Activated naive CD4-positive, alpha-beta T cell treated with anti-CD3 and anti-CD28 coated beads, Interleukin-2, amount 50 U/mL, for 24 hours (primary cell): ENCODE data around the gene DPP9.
A peak's percentile ranks its signal among the peaks of the same experiment; 100 is the strongest.
"Not testable (repeated sequence)": the region's sequence is repeated elsewhere in the genome, so short reads cannot be mapped to it uniquely, and the experiment has no call there.

Source experiments
- H3K27ac Mint-ChIP-seq: one replicate; pipeline ENCODE4 v1.8.0; 2021; ENCODE audit warnings: mild to moderate bottlenecking, mixed read lengths
- H3K27me3 Mint-ChIP-seq: one replicate; pipeline ENCODE4 v1.8.0; 2021; ENCODE audit warnings: mixed read lengths
- H3K36me3 Mint-ChIP-seq: one replicate; pipeline ENCODE4 v1.8.0; 2021; ENCODE audit warnings: mixed read lengths
- H3K4me1 Mint-ChIP-seq: one replicate; pipeline ENCODE4 v1.8.0; 2021; ENCODE audit warnings: mixed read lengths
- H3K4me3 Mint-ChIP-seq: one replicate; pipeline ENCODE4 v1.8.0; 2021; ENCODE audit warnings: mild to moderate bottlenecking, mixed read lengths
- H3K9me3 Mint-ChIP-seq: one replicate; pipeline ENCODE4 v1.8.0; 2021; ENCODE audit warnings: mixed read lengths

The DPP9 gene

DNA sequence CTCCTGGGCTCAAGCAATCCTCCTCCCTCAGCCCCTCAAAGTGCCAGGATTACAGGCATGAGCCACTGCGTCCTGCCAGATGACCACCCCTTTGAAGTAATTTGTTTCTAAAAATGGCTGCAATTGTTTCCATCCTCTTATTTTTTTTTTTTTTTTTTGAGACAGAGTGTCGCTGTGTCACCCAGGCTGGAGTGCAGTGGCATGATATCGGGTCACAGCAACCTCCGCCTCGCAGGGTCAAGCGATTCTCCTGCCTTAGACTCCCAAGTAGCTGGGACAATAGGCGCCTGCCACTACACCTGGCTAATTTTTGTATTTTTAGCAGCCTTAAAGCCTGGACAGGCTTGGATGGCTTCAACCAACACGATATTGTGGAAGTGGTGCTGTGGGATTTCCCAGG, 22.3 kb upstream of the DPP9 start:
- Mint-ChIP-seq H3K27ac (no peak overlapping the region), H3K4me3 (no peak overlapping the region), H3K36me3 (no peaks in the 10 kb centered on the region), H3K27me3 (peaks cover 11% of the 10 kb centered on the region), H3K9me3 (no peaks in the 10 kb centered on the region), H3K4me1 (no peaks in the 10 kb centered on the region)

DNA sequence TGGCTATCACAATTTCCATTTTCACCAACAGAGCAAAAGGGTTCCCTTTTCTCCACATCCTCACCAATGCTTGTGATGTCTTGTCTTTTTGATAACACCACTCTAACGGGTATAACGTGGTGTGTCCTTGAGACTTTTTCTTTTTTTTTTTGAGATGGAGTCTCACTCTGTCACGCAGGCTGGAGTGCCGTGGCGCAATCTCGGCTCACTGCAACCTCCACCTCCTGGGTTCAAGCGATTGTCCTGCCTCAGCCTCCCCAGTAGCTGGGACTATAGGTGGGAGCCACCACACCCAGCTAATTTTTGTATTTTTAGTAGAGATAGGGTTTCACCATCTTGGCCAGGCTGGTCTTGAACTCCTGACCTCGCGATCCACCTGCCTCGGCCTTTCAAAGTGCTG, 21.5 kb upstream of the DPP9 start:
- H3K9me3 Mint-ChIP-seq, H3K4me3 Mint-ChIP-seq, H3K36me3 Mint-ChIP-seq, H3K4me1 Mint-ChIP-seq, H3K27ac Mint-ChIP-seq: not testable (repeated sequence)
- H3K27me3 Mint-ChIP-seq, result peaks cover 11% of the 10 kb centered on the region

DNA sequence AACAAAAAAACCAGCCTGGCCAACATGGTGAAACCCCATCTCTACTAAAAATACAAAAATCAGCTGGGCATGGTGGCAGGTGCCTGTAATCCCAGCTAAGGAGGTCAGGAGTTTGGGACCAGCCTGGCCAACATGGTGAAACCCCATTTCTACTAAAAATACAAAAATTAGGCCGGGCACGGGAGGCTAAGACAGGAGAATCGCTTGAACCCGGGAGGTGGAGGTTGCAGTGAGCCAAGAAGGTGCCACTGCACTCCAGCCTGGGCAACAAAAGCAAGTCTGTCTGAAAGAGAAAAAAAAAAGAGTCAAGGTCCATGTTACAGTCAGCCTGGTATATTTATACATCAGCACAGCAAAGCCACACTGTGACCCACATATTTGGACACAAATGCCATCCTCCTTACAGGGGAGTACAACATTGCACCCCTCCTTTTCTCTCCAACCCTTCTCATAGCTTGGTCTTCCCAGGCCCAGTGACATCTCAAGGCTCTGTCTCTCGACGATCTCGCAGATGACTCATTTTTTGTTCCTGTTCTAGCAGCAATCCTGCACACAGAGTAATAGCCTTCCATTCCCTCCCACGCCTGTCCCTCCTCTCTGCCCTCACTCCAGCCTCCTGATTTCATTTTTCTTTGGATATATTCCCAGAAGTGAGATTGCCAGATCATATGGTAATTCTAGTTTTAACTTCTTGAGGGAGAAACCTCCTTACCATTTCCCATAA, 21.0 kb upstream of the DPP9 start:
- Mint-ChIP-seq H3K9me3 (no peaks in the 10 kb centered on the region), H3K4me1 (no peaks in the 10 kb centered on the region), H3K27me3 (peaks cover 9% of the 10 kb centered on the region), H3K4me3 (no peak overlapping the region), H3K36me3 (no peaks in the 10 kb centered on the region), H3K27ac (no peak overlapping the region)

DNA sequence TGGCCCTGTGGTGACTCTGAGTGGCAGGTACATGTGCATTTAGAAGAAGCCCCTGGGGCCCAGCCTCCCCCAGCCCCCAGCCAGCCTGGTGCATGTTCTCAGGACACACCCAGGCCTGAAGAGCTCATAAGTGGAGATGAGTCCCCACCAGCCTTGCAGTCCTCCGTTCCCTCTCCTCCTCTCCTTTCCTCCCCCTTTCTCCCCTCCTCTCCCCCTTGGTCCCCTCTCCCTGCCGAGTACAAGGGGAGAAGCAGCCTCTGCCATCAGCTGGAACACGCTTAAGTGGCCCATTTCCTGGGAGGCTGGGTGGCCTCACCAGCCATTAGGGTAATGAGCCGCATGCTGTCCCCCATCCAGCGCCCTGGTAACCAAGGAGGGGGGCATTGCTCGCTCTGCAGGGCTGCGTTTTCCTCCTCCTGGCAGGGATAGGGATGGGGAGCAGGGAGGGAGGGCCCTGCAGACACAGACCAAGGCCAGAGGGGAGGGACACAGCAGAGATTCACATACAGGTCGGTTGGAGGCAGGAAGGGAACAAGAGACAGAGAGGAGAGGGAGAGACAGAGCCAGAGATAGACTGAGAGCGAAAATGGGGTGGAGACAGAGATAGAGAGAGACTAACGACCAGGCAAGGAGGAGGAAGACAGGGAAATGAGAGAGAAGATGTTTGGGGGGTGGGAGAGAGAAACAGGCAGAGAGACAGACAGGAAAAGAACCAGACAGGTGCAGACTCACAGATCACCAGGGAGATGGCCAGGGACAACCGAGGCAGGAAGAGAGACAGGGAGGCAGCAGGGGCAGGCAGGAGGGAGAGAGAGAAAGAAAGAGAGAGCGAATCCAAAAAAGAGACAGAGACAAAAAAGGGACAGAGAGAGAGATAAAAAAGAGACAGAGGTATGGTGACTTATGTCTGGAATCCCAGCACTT, 19.3 kb upstream of the DPP9 start:
- H3K4me3 Mint-ChIP-seq, result no peak overlapping the region
- H3K9me3 Mint-ChIP-seq, result no peaks in the 10 kb centered on the region
- H3K36me3 Mint-ChIP-seq, result no peaks in the 10 kb centered on the region
- H3K27me3 Mint-ChIP-seq, result peaks cover 7% of the 10 kb centered on the region
- H3K4me1 Mint-ChIP-seq, result no peaks in the 10 kb centered on the region
- no peak overlapping the region for H3K27ac Mint-ChIP-seq

DNA sequence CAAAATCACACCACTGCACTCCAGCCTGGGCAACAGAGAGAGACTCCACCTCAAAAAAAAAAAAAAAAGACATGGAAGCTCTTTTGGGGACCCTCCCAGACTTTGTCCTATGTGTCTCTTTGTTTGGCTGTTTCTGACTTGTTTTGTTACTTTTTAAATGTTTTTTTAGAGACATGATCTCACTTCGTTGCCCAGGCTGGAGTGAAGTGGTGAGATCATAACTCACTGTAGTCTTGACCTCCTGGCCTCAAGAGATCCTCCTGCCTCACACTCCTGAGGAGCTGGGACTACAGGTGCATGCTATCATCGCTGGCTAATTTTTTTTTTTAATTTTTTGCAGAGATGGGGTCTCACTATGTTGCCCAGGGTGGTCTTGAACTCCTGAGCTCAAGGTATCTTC, 16.4 kb upstream of the DPP9 start:
- Mint-ChIP-seq H3K27me3 (peaks cover 4% of the 10 kb centered on the region), H3K4me3 (no peak overlapping the region), H3K36me3 (no peaks in the 10 kb centered on the region), H3K4me1 (no peaks in the 10 kb centered on the region), H3K9me3 (no peaks in the 10 kb centered on the region), H3K27ac (no peak overlapping the region)

DNA sequence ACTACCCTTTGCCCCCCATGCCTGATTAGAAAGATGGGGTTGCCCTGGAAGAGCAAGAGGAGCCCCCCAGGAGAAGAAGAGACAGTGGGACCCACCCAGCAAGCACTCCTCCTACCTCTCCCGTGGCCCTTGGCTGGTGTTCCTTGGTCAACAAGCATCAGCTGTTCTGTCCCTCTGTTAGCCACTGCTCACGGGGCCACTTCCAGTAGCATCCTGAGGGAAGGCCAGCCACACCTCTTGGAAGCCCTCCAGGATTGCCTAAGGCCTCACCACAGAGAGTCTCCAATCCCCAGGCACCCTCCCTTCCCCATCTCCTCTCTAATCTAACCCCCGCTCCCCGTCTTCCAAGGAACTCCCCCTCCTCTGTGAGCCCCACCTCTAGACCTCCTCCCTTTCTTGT, 15.1 kb upstream of the DPP9 start:
- peaks cover 4% of the 10 kb centered on the region for H3K27me3 Mint-ChIP-seq
- no peak overlapping the region for H3K27ac Mint-ChIP-seq
- H3K36me3 Mint-ChIP-seq, result no peaks in the 10 kb centered on the region
- H3K9me3 Mint-ChIP-seq, result no peaks in the 10 kb centered on the region
- no peaks in the 10 kb centered on the region for H3K4me1 Mint-ChIP-seq
- no peak overlapping the region for H3K4me3 Mint-ChIP-seq

DNA sequence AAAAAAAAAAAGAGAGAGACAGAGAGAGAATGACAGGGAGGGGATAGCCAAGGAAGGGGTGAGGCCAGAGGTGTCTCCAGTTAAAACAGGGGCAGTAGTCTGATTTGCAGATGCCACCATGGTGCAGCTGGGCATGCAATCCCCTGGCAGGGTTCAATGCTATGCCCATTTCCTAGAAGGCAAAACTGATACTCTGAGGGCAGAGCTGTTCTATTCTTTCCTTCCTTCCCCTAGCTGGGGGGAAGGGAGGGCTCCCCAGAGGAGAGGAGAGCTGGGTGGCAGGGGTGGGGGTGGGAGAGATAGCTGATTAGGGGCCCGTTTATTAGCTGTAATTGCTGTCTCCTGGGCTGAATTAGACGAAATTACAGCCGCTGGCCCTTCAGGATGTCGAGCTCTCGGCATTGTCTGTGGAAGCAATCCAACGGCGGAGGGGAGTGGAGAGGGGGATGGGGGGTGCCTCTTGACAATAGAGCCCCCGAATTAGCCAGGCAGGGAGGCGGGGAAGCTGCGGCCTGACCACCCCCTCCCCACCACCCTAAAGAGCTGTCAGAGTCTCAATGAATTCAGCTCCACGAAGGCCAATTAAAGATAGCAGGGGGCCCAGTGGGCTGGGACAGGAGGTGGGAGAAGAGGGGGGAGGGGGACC, 14.4 kb upstream of the DPP9 start:
- no peaks in the 10 kb centered on the region for H3K36me3 Mint-ChIP-seq
- no peaks in the 10 kb centered on the region for H3K9me3 Mint-ChIP-seq
- H3K4me1 Mint-ChIP-seq, result no peaks in the 10 kb centered on the region
- H3K27me3 Mint-ChIP-seq, result peaks cover under 1% of the 10 kb centered on the region
- H3K4me3 Mint-ChIP-seq, result no peak overlapping the region
- H3K27ac Mint-ChIP-seq, result no peak overlapping the region

DNA sequence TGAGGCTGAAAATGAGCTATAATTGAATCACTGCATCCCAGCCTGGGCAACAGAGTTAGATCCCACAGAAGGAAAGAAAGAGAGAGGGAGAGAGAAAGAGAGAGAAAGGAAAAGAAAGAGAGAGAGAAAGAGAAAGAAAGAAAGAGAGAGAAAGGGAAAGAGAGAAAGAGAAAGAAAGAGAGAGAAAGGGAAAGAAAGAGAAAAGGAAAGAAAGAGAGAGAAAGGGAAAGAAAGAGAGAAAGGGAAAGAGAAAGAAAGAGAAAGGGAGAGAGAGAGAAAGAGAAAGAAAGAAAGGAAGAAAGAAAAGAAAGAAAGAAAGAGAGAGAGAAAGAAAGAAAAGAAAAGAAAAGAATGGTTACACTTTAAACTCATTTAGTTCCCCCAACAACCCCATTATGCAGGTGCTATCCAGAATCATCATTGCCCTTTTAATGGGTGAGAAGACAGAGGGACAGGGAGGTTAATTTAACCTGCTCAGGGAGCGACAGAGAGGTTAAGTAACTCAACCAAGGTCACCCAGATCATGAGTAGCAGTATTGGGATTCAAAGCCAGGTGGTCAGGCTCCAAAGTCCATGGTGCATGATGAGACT, 10.2 kb upstream of the DPP9 start:
- Mint-ChIP-seq H3K4me3 (no peak overlapping the region), H3K4me1 (peaks cover 5% of the 10 kb centered on the region), H3K27me3 (peaks cover 2% of the 10 kb centered on the region), H3K27ac (no peak overlapping the region), H3K36me3 (no peaks in the 10 kb centered on the region), H3K9me3 (no peaks in the 10 kb centered on the region)

DNA sequence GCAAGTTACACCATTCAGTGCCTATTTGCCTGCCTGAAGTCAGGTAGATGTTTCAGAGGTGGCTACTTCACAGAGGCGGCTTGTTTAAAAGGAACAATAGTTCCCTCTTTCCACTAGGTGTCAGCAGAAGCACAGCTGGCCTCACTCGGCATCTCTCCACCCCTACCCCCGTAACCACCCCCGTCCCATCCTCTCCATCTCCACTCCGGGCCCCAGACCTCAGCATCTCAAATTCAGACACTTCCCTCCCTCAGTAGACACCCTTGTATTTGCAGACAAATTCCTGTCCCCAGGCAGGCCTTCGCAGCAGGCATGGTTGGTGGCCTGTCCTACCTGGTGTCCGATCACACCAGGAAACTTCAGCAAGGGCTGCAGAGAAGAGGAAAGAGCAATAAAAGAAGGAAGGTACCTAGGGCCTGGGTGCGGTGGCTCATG, 9.1 kb upstream of the DPP9 start:
- Mint-ChIP-seq H3K4me1 (peaks cover 5% of the 10 kb centered on the region), H3K4me3 (no peak overlapping the region), H3K9me3 (no peaks in the 10 kb centered on the region), H3K27ac (no peak overlapping the region), H3K27me3 (peaks cover 2% of the 10 kb centered on the region), H3K36me3 (no peaks in the 10 kb centered on the region)

DNA sequence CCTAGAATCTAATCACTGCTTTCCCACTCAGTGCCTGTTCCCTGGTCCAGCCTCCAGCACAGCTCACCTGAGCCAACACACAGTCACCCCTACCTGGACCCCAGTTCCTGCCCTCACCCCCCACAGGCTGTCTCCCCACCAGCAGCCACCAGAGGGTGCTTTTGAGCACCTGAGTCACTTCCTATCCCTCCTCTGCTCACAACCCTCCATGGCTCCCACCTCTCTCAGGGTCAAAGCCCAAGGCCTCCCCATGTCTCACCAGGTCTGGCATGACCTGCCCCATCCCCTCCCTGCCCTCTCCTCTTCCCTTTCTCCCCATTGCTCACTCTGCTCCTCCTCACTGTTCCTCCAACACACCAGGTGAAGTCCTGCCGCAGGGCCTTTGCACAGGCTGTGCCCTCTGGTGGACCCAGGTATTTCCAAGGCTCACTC, 7.1 kb upstream of the DPP9 start:
- Mint-ChIP-seq H3K4me3 (no peak overlapping the region), H3K27me3 (peaks cover 2% of the 10 kb centered on the region), H3K36me3 (no peaks in the 10 kb centered on the region), H3K4me1 (peaks cover 5% of the 10 kb centered on the region), H3K27ac (peak overlapping the region; percentile 65), H3K9me3 (no peaks in the 10 kb centered on the region)

DNA sequence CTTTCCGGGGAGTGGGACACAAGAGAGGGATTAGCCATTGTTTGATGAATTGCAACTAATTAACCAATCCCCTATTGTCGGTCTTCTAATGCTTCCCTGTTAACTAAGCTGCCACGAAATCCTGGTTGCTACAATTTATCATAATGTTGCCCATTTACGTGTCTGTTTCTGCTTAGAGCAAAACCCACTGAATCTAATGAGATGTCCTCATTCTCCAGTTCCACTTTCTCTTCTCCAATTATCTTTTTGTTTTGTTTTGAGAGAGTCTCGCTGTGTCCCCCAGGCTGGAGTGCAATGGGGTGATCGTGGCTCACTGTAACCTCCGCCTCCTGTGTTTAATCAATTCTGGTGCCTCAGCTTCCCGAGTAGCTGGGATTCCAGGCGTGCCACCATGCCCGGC, 5.2 kb upstream of the DPP9 start:
- Mint-ChIP-seq H3K27ac (no peak overlapping the region), H3K27me3 (peaks cover 5% of the 10 kb centered on the region), H3K4me1 (peaks cover 18% of the 10 kb centered on the region), H3K36me3 (peaks cover 3% of the 10 kb centered on the region), H3K4me3 (no peak overlapping the region), H3K9me3 (peaks cover 4% of the 10 kb centered on the region)

DNA sequence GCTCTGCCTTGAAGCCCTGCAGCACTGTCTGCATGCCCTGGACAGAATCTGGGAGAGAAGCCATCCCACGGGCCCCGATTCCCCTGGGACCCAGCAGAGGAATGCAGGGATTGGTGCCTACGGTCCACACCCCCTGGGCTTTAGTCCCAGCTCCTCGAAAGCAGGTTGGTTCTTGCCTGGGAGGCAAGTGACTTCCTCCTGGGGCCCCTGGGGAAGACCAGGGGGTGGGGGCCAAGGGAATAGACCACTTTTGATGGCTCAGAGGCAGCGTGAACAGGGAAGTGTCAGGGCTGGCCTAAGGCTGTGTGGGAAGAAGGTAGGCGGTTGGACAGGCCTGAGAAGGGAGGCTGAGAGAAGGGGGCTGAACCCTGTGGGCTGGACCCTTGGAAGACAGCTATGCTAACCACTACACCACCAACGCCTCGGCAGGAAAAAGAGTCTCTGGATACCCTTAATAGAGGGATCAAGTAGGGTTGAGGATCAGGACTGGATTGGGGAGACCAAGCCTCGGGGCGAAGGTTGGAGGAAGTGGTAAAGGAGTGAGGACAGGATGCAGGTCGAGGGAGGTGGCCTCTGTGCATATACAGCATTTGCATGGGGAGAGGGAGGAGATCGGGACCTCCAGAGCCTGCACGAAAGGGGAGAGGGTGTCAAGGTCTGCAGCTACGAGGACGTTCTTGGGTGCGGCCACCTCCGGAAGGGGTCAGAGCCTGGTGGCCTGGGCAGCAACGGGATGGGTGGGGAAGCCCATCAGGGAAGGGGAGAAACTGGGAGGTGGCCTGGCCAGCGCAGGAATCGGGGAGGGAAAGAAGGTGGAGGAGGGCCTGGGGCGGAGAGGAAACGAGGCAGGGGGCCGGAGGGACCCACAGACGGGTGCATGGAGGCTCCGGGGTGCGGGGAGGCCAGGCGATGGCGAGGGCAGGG, 709 bp downstream of the DPP9 start:
- H3K36me3 Mint-ChIP-seq, result peaks cover 6% of the 10 kb centered on the region
- peak overlapping the region; percentile 92 for H3K4me3 Mint-ChIP-seq
- H3K4me1 Mint-ChIP-seq, result peaks cover 33% of the 10 kb centered on the region
- H3K27ac Mint-ChIP-seq, result peak overlapping the region; percentile 85
- H3K27me3 Mint-ChIP-seq, result peaks cover 3% of the 10 kb centered on the region
- peaks cover 4% of the 10 kb centered on the region for H3K9me3 Mint-ChIP-seq

DNA sequence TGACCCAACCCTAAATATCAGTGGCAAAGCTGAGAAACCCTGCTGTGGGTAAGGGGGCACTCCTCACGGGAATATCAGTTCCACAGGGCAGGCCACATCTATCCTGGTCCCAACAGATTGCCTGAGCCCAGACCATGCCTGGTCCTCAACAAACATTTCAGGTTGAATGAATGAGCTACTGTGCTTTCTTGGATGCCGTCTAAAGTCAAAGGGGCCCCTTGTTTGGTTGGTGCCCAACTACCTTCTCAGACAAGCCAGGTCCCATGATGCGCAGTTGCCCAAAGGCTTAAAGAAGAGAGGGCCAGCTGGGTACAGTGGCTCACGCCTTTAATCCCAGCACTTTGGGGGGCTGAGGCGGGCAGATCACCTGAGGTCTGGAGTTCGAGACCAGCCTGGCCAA, 2.4 kb downstream of the DPP9 start:
- H3K4me1 Mint-ChIP-seq, result peaks cover 33% of the 10 kb centered on the region
- peaks cover 4% of the 10 kb centered on the region for H3K9me3 Mint-ChIP-seq
- peaks cover 3% of the 10 kb centered on the region for H3K27me3 Mint-ChIP-seq
- peak overlapping the region; percentile 92 for H3K4me3 Mint-ChIP-seq
- H3K36me3 Mint-ChIP-seq, result peaks cover 6% of the 10 kb centered on the region
- H3K27ac Mint-ChIP-seq, result no peak overlapping the region

DNA sequence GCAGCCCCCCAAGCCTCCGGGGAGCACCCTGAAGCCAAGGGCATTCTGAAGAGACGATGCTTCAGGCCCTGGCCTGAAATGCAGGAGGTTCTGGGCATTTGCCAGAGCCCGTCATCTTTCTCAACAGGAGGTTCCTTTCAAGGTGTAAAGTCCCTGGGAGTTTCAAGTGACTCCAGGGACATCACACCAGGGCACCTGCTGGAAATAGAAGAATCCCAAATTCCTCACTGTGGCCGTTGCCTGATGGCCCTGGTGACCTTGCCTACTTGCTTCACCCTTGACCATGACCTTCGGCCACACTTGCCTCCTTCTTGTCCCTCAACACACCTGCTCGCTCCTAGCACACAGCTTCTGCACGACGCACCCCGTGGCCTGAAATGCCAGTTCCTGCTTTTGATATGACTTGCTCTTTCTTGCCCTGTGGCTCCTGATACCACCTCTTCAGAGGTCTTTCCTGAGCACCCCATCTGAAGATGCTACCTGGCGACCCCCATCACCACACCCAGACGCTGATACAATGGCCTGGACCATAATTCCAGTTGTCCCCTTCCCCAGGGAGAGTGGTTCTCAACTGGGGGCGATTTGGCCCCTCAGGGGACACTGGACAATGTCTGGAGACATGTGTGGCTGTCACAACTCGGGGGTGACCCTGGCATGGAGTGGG, 3.5 kb downstream of the DPP9 start:
- Mint-ChIP-seq H3K9me3 (peaks cover 4% of the 10 kb centered on the region), H3K27ac (no peak overlapping the region), H3K4me3 (no peak overlapping the region), H3K4me1 (peaks cover 28% of the 10 kb centered on the region), H3K36me3 (peaks cover 6% of the 10 kb centered on the region), H3K27me3 (peaks cover 3% of the 10 kb centered on the region)
